NCI-H1436 (cell line): ENCODE data around the gene ADAT1.
A peak's percentile ranks its signal among the peaks of the same experiment; 100 is the strongest.
"Not testable (repeated sequence)": the region's sequence is repeated elsewhere in the genome, so short reads cannot be mapped to it uniquely, and the experiment has no call there.

Experiments
- DNase-seq: peaks from one replicate; lab custom pipeline; 2025; lab: John Stamatoyannopoulos, UW

Gene ADAT1

DNA sequence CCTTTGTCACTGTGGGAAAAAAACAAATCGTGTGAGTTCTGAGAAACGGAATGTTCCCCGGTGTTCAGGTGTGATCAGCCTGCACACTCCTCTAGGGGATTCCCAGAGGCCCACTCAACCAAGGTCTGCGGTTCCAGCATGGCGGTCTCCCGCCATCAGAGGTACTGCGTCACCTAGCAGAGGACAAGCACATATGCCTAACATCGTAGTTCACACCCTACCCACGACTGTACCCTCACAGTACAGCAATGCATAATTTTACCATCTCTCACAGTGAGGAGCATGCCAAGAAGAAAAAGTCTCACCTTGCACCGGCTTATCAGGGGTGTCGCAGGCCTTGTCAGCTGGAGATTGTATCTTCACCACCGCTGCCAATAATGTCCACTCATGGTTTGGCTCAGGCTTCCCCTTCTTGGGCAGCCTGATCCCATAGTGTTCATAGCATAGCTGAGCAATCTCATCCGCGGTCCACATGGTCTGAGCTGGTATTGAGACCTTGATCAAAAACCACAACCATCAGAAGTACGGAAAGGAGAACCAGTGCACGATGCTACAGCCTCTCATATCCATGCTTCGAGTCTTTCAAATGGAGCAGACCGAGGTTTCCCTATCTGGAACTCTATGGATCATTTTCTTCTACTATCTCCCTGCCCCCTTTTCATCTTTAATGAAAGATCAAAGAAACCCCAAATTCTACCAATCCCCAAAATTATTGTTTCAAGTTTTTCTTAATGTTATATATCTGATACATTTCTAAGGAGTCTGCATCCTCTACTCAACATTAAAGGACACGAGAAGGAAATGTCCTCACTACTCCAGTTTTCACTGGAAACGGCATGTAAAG is 2.5 kb downstream of the ADAT1 start:
- DNase-seq: no peak

DNA sequence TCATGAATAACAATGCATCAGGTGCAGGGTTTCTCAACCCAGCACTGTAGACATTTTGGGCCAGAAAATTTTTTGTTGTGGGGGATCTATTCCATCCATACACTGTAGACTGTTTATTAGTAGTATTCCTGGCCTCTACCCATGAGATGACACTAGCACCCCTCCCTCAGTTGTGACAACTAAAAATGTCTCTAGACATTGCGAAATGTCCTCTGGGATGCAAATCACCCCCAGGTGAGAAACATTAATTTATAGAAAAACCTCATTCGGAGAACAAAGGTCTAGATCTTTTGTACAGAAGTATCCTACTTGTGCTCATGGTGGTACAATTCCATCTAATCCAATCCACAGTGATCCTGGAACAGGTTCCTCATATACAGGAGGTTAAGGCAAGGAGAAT is 4.3 kb downstream of the ADAT1 start:
- DNase-seq: no peak

DNA sequence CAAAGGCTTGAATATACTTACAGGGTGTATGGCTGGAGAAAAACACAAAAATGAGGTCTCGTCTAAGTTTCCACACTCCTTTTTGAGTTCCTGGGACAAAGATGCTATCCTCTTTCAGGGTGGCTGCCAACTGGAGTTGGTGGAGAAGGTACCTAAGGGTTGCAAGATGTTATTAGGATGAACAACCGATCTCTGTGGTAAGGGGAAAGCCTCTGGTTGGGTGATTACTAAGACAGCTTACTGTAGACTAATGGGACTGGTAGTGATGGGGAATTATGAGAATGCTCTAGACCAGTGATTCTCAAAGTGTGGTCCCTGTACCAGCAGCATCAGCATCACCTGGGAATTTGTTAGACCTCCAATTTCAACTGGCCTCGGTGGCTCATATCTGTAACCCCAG is 6.0 kb downstream of the ADAT1 start:
- DNase-seq: no peak

GRCh38 chr16:75616521-75617010 is 6.5 kb downstream of the ADAT1 start:
- DNase-seq: no peak

DNA sequence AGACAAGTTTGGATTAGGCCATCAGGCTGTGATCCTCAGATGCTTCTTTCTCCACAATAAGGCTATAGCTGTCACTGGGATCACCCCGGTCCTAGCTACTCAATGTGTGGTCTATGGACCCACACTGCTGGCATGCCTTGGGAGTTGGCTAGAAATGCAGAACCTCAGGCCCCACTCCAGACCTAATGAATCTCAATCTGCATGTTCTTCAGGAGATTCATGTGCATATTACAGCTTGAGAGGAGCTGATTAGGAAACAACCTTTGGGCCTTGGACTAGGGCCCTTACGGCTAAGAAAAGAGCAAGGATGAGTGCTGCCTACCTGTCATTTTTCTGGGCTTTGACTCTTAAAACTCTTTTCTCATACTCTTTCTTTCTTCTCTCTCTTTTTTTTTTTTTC is 7.5 kb downstream of the ADAT1 start:
- DNase-seq: no peak

GRCh38 chr16:75614066-75614897 is 8.8 kb downstream of the ADAT1 start:
- DNase-seq: no peak

DNA sequence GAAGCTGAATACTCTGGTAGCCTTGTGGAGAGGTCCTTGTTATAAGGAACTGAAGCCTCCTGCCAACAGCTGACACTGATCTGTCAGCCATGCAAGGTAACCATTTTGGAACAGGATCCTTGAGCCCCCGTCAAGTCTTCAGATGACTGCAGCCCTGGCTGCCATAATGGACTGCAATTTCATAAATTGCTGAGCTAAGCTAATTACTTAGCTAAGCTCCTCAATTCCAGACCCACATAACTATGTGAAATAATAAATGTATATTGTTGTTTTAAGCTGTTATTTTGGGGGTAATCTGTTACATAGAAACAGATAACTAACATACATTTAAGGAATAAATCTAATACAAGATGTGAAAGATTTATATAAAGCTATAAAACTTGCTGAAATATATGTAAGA is 16.6 kb downstream of the ADAT1 start:
- DNase-seq: no peak

DNA sequence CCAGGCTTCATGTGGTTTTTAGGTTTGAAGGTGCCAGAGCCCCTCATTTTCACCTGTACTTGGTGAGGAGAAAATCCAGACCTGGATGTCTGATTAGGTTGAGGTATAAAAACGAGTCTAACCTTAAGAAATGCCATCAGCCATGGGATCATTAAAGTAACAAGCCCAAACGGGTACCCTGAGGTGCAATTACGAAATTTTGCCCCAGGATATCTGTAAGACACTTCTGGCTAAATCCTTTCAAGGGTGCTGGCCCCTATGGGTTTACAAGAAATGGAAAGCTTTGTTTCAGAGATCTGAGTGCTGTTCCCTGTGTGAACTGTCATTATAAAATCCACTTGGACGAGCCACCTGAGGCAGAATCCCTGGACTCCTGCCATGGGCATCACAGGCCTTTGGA is 19.8 kb downstream of the ADAT1 start:
- DNase-seq: no peak

- no peak for DNase-seq
These were observed 23.4 kb downstream of the ADAT1 start for GRCh38 chr16:75599452-75600277.

- DNase-seq: peak; percentile 71
These were observed 29.0 kb downstream of the ADAT1 start for GRCh38 chr16:75593825-75594820.

DNA sequence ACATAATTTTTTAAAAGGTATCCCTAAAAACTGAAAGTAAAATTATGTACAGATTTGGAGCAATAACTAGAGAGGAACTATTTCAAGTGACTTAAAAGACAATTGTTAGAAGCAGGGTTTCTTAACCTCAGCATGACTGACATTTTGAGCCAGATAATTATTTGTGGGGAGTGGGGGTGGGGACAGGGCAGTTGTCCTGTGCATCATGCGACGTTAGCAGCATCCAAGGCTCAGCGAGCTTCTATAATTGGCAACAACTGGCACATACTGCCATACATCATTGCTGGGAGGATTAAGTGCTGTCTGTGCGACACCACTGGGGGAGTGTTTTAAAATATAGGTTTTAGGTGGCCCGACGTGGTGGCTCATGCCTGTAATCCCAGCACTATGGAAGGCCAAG is 29.8 kb downstream of the ADAT1 start:
- DNase-seq: no peak

DNA sequence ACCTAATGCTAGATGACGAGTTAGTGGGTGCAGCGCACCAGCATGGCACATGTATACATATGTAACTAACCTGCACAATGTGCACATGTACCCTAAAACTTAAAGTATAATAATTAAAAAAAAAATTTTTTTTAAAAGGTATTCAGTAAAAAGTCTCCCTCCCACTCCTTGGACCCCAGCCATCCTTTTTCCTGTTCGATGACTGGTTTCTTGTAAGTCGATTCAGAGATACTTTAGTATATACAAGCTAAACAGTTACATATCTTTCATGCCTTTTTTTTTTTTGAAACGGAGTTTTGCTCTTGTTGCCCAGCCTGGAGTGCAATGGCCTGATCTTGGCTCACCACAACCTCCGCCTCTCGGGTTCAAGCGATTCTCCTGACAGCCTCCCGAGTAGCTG is 31.2 kb downstream of the ADAT1 start:
- DNase-seq: not testable (repeated sequence)

- DNase-seq: no peak
These were observed 31.9 kb downstream of the ADAT1 start for GRCh38 chr16:75590920-75591843.

- no peak for DNase-seq
These were observed 33.8 kb downstream of the ADAT1 start for GRCh38 chr16:75589306-75589705.

DNA sequence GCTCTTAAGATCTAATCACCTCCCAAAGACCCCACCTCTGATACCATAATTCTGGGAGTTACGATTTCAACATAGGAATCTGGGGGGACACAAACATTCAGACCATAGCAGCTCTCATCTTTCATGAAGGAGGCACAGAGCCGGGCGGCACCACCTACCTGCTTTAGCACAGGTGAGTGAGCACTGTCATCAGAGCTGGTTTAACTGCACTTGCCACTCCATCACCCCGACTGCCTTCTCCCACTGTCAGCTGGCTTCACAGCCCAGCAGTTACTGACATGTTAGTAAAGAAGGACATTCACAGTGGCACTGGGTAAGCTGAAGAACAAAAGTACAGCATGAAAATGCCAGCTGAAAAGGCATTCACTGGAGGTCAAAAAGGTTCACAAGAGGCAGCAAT is 34.4 kb downstream of the ADAT1 start:
- no peak for DNase-seq

DNA sequence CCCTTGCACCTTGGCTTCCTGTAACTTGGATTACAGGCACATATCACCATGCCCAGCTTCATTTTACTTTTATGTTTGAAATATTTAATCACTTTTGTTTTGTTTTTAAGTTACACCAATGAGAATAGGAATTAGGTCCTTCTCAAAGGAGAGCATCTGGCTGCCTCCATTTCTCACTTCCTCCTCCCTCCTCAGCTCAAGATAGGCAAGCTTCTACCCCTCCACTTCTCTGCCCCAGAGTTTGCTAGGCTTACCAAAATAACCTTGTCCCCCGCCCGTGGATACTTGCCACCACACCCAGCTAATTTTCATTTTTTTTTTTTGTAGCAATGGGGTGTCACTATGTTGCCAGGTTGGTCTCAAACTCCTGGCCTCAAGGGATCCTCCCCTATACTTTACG is 39.0 kb downstream of the ADAT1 start:
- DNase-seq: no peak

- DNase-seq: no peak
These were observed 43.7 kb downstream of the ADAT1 start for GRCh38 chr16:75579281-75579834.

GRCh38 chr16:75578725-75579124 is 44.4 kb downstream of the ADAT1 start:
- no peak for DNase-seq

DNA sequence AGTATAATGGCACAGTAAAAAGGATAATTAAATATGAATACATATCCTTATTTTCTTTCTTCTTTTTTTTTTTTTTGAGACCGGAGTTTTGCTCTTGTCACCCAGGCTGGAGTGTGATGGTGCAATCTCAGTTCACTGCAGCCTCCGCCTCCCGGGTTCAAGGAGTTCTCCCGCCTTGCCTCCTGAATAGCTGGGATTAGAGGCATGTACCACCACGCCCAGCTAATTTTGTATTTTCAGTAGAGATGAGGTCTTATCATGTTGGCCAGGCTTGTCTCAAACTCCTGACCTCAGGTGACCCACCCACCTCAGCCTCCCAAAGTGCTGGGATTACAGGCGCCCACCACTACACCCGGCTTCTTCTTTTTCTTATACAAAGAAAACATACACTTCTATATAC is 44.9 kb downstream of the ADAT1 start:
- DNase-seq: no peak
